A673 (cell line): Measurements from ENCODE around the gene GGN. TPM values are rescaled to one million over a fixed set of nuclear protein-coding genes. Genes with fewer than 3 reads are reported as not detected.
A peak's percentile ranks its signal among the peaks of the same experiment; 100 is the strongest.

ENCODE experiments used
- BruUV-seq: library from RNA; stranded (reverse); fragments of 400-500 nt; replicated peaks from 2 replicates; lab custom pipeline; 2021; lab: Mats Ljungman, UMichigan
- CTCF ChIA-PET: fragments of 300-600 bp; sonication (Branson Sonifier 250); formaldehyde crosslinking; loops from one replicate; lab custom pipeline; 2022; ENCODE audit warnings: antibody characterized with exemption; lab: Charles Lee
- POLR2A ChIA-PET: fragments of 300-600 bp; sonication (Branson Sonifier 250); formaldehyde crosslinking; loops from one replicate; lab custom pipeline; 2022; ENCODE audit warnings: antibody characterized with exemption; ENCODE audit not compliant: low non-redundant PET; lab: Charles Lee
- DNase-seq: peaks from one replicate; pipeline ENCODE4 v3.0.0-alpha.2; 2015; ENCODE audit warnings: low spot score
- H3K27ac ChIP-seq: fragments of 200-600 bp; sonication (generic); 2 replicates; pipeline ENCODE4 v1.5.1; 2016; ENCODE audit warnings: mixed run types, low read depth, mild to moderate bottlenecking, mixed read lengths, antibody characterized with exemption, low read length; ENCODE audit not compliant: poor library complexity, severe bottlenecking
- H3K27me3 ChIP-seq: fragments of 200-600 bp; sonication (generic); replicated peaks from 2 replicates; pipeline ENCODE4 v1.6.1; 2017; ENCODE audit warnings: mixed run types, low read depth, mild to moderate bottlenecking, mixed read lengths, antibody characterized with exemption, low read length; ENCODE audit not compliant: insufficient read depth, poor library complexity
- H3K36me3 ChIP-seq: fragments of 200-600 bp; sonication (generic); 2 replicates; pipeline ENCODE4 v1.6.1; 2016; ENCODE audit warnings: mixed run types, mild to moderate bottlenecking, mixed read lengths, antibody characterized with exemption, low read length; ENCODE audit not compliant: insufficient read depth, poor library complexity, severe bottlenecking
- H3K4me1 ChIP-seq: fragments of 200-600 bp; sonication (generic); 2 replicates; pipeline ENCODE4 v1.6.1; 2017; ENCODE audit warnings: mixed run types, mild to moderate bottlenecking, mixed read lengths, antibody characterized with exemption, low read length; ENCODE audit not compliant: insufficient read depth, poor library complexity, severe bottlenecking
- H3K4me3 ChIP-seq: fragments of 200-600 bp; sonication (generic); 2 replicates; pipeline ENCODE4 v1.5.1; 2016; ENCODE audit warnings: low read depth, mixed run types, mild to moderate bottlenecking, mixed read lengths, low read length; ENCODE audit not compliant: poor library complexity, severe bottlenecking
- H3K9me3 ChIP-seq: fragments of 200-600 bp; sonication (generic); 2 replicates; pipeline ENCODE4 v1.6.1; 2016; ENCODE audit warnings: mixed run types, low read depth, mild to moderate bottlenecking, mixed read lengths, antibody characterized with exemption, low read length; ENCODE audit not compliant: poor library complexity, severe bottlenecking
- EZH2 ChIP-seq: fragments of 200-600 bp; sonication (generic); IDR thresholded peaks from 2 replicates; pipeline ENCODE4 v1.6.1; 2017; ENCODE audit warnings: borderline replicate concordance, low read depth, mild to moderate bottlenecking, mixed read lengths, antibody characterized with exemption, low read length; ENCODE audit not compliant: poor library complexity, severe bottlenecking
- intact Hi-C: fragments of 100-400 bp; cut with micrococcal nuclease; formaldehyde crosslinking; loops from one replicate; pipeline ENCODE4 v1.10.0; 2022; ENCODE audit not compliant: unreplicated experiment
- total RNA-seq: library from RNA; stranded (reverse); gene quantifications from 2 replicates; pipeline ENCODE4 v1.2.3, GENCODE V29; 2021
- TF ChIP-seq, protein P1 (sequence below): fragments of 300-800, 200-600 bp; sonication (generic); conservative IDR thresholded peaks from 2 replicates; pipeline ENCODE4 v1.5.1; 2017; ENCODE audit warnings: low read depth, mild to moderate bottlenecking, antibody characterized with exemption, low read length, moderate library complexity, mixed read lengths

GGN gene
- total RNA-seq, 1 experiment from 2014 or later = 1.3 TPM

DNA sequence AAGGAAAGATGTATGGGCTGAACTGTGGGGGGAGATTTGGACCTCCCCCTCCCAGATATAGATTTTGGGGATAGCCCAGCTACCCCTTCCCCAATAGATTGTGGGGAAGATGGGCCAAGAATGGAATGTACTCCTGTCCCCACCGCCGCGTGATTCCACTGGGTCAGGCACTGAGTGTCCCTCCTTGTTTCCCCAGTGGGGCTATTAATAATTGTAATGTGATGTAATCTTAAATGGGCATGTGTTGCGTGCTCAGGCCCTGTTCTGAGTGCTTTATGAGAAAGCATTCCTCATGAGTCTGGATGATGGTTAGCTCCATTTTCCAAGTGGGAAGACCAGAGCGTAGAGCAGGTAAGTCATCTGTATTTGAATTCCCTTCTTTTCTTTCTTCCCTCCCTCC lies 12.1 kb downstream of the GGN start:
- ChIA-PET CTCF (no interaction called here), POLR2A (no interaction called here)
- intact Hi-C loops = no loop called here
- no TSS peak for BruUV-seq
- TF ChIP-seq, protein P1, sequence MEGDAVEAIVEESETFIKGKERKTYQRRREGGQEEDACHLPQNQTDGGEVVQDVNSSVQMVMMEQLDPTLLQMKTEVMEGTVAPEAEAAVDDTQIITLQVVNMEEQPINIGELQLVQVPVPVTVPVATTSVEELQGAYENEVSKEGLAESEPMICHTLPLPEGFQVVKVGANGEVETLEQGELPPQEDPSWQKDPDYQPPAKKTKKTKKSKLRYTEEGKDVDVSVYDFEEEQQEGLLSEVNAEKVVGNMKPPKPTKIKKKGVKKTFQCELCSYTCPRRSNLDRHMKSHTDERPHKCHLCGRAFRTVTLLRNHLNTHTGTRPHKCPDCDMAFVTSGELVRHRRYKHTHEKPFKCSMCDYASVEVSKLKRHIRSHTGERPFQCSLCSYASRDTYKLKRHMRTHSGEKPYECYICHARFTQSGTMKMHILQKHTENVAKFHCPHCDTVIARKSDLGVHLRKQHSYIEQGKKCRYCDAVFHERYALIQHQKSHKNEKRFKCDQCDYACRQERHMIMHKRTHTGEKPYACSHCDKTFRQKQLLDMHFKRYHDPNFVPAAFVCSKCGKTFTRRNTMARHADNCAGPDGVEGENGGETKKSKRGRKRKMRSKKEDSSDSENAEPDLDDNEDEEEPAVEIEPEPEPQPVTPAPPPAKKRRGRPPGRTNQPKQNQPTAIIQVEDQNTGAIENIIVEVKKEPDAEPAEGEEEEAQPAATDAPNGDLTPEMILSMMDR = no peak
- TF ChIP-seq EZH2 = no peak
- no peak for DNase-seq
- Histone ChIP-seq H3K36me3 (peaks cover 32% of the 10 kb centered on the region), H3K4me1 (peaks cover 10% of the 10 kb centered on the region), H3K9me3 (no peaks in the 10 kb centered on the region), H3K27ac (peak overlapping the region; percentile 94), H3K4me3 (peak overlapping the region; percentile 83), H3K27me3 (no peaks in the 10 kb centered on the region)

DNA sequence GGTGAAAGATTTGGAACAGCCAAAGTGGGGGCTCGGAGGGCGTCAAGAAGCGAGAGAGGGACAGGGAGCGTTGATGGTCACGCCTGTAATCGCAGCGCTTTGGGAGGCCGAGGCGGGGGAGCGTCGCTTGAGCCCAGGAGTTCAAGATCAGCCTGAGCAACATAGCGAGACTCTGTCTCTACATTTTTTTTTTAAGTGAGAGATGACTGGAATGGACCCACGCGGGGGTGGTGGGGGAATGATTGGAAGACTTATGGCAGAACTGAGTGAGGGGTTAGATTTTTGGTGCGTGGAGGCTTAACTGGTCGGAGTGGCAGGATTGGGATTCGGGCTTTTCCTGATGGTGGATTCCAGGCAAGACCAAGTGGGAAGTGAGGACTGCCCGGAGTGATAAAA lies 12.7 kb downstream of the GGN start:
- peak overlapping the region; percentile 94 for H3K27ac ChIP-seq
- TF ChIP-seq, protein P1 = no peak
- TF ChIP-seq EZH2 = no peak
- ChIA-PET CTCF (no interaction called here), POLR2A (no interaction called here)
- H3K4me1 ChIP-seq = peaks cover 10% of the 10 kb centered on the region
- BruUV-seq = TSS peak; percentile 60
- no peaks in the 10 kb centered on the region for H3K9me3 ChIP-seq
- peak overlapping the region; percentile 83 for H3K4me3 ChIP-seq
- DNase-seq = no peak
- H3K27me3 ChIP-seq = no peaks in the 10 kb centered on the region
- intact Hi-C loops = no loop called here
- peaks cover 27% of the 10 kb centered on the region for H3K36me3 ChIP-seq

DNA sequence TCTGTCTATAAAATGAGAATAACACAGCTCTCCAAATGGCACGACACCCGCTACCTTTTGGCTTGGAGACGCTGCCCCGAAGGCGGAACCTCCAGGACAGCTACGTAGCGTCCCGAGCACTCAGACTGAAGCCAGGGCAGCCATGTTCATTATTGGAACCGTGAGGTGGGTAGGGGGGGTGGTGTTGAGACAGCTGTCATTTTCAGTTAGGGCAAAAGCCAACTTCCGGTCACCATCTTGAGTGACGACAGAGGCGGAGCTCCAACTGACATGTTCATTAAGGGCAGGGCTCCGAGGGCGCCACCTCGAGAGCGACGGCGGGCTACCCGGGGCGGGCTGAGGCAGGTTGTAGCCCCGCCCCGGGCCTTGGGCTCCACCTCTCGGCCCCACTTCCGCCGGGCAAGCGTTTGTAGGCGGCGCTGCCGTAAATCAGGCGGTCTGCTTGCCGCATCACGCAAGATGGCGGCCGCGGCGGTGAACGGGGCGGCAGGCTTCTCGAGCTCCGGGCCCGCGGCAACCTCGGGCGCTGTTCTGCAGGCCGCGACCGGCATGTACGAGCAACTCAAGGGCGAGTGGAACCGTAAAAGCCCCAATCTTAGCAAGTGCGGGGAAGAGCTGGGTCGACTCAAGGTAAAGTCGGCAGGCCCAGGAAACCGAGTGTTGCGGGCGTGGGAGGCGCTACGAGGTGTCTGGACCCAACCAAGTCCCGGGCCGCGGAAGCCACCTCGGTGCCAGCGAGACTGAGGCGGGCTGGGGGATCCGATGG lies 13.3 kb downstream of the GGN start, which contains the start of gene PSMD8:
TSS of gene PSMD8 (plus strand) at position 240 of the 766 bp plus-strand sequence. CDS start at position 271, 31 bp downstream.
- intact Hi-C loops = loop anchor here (5.0 kb wide), 1 partner anchor 37 kb away; the partner anchor contains the start of gene CATSPERG
- POLR2A ChIA-PET = no interaction called here
- CTCF ChIA-PET = interaction anchor here (0.7 to 1.0 kb wide), 3 partner anchors 13 to 472 kb away, joined by 3 to 6 read pairs (median 6); partner anchors contain the start of genes FAM98C and GGN
- Histone ChIP-seq H3K4me3 (peak within 1 kb of the TSS; percentile 83), H3K36me3 (peaks cover 23% of the 10 kb centered on the region), H3K4me1 (peaks cover 10% of the 10 kb centered on the region), H3K27me3 (no peaks in the 10 kb centered on the region), H3K9me3 (no peaks in the 10 kb centered on the region), H3K27ac (peak within 1 kb of the TSS; percentile 94)
- no peak for TF ChIP-seq EZH2
- TF ChIP-seq, protein P1 = no peak; the same call in 1 of the 2 replicates
- BruUV-seq = no TSS peak
- peak; percentile 98 for DNase-seq
